Osteocyte (in vitro differentiated cells): ENCODE measurements around the gene RPL5. TPM values are rescaled to one million over a fixed set of nuclear protein-coding genes. Genes with fewer than 3 reads are reported as not detected.

Experiments used
- DNase-seq: peaks from one replicate; pipeline ENCODE4 v3.0.0; 2021; ENCODE audit warnings: mixed read lengths; ENCODE audit not compliant: unreplicated experiment; ENCODE audit errors: extremely low spot score
- H3K27ac Mint-ChIP-seq: one replicate; pipeline ENCODE4 v1.8.0; 2021; ENCODE audit warnings: mild to moderate bottlenecking, mixed read lengths; ENCODE audit not compliant: unreplicated experiment
- H3K27me3 Mint-ChIP-seq: one replicate; pipeline ENCODE4 v1.8.0; 2021; ENCODE audit warnings: mixed read lengths; ENCODE audit not compliant: unreplicated experiment
- H3K36me3 Mint-ChIP-seq: one replicate; pipeline ENCODE4 v1.8.0; 2021; ENCODE audit warnings: mixed read lengths; ENCODE audit not compliant: unreplicated experiment
- H3K4me1 Mint-ChIP-seq: one replicate; pipeline ENCODE4 v1.8.0; 2021; ENCODE audit warnings: mixed read lengths; ENCODE audit not compliant: unreplicated experiment
- H3K4me3 Mint-ChIP-seq: one replicate; pipeline ENCODE4 v1.8.0; 2021; ENCODE audit warnings: mild to moderate bottlenecking, moderate library complexity, mixed read lengths; ENCODE audit not compliant: unreplicated experiment
- H3K9me3 Mint-ChIP-seq: one replicate; pipeline ENCODE4 v1.8.0; 2021; ENCODE audit warnings: mixed read lengths; ENCODE audit not compliant: unreplicated experiment
- CTCF ChIP-seq: fragments of 200-600 bp; sonication (generic); IDR thresholded peaks from 2 replicates; pipeline ENCODE4 v1.5.0; 2021; ENCODE audit warnings: antibody characterized with exemption, mild to moderate bottlenecking, moderate library complexity
- total RNA-seq: library from RNA; stranded (reverse); gene quantifications from 2 replicates; pipeline ENCODE4 v1.2.1, GENCODE V29; 2021

The RPL5 gene
- total RNA-seq, 1 donor from 2014 or later, result 883 TPM

GRCh38 chr1:92820024-92820423, 11.8 kb upstream of the RPL5 start:
- H3K4me3 Mint-ChIP-seq, result no peak overlapping the region
- no peak for TF ChIP-seq CTCF
- no peak for DNase-seq
- H3K36me3 Mint-ChIP-seq, result no peaks in the 10 kb centered on the region
- H3K27ac Mint-ChIP-seq, result no peak overlapping the region
- peaks cover 2% of the 10 kb centered on the region for H3K4me1 Mint-ChIP-seq
- no peaks in the 10 kb centered on the region for H3K9me3 Mint-ChIP-seq
- H3K27me3 Mint-ChIP-seq, result peaks cover 10% of the 10 kb centered on the region

- Mint-ChIP-seq H3K4me1 (peaks cover 2% of the 10 kb centered on the region), H3K4me3 (no peak overlapping the region), H3K27ac (no peak overlapping the region), H3K9me3 (no peaks in the 10 kb centered on the region), H3K36me3 (no peaks in the 10 kb centered on the region), H3K27me3 (peaks cover 10% of the 10 kb centered on the region)
- no peak for TF ChIP-seq CTCF
- DNase-seq, result no peak
These were observed 11.3 kb upstream of the RPL5 start for GRCh38 chr1:92820551-92820950.

- no peak for TF ChIP-seq CTCF
- Mint-ChIP-seq H3K9me3 (no peaks in the 10 kb centered on the region), H3K27me3 (peaks cover 6% of the 10 kb centered on the region), H3K36me3 (no peaks in the 10 kb centered on the region), H3K27ac (no peak overlapping the region), H3K4me3 (no peak overlapping the region), H3K4me1 (peaks cover 2% of the 10 kb centered on the region)
- no peak for DNase-seq
These were observed 9.0 kb upstream of the RPL5 start for GRCh38 chr1:92822879-92823278.

GRCh38 chr1:92826792-92827191, 5.0 kb upstream of the RPL5 start:
- H3K9me3 Mint-ChIP-seq, result no peaks in the 10 kb centered on the region
- no peaks in the 10 kb centered on the region for H3K4me1 Mint-ChIP-seq
- no peaks in the 10 kb centered on the region for H3K27me3 Mint-ChIP-seq
- no peak overlapping the region for H3K4me3 Mint-ChIP-seq
- no peak overlapping the region for H3K27ac Mint-ChIP-seq
- TF ChIP-seq CTCF, result no peak
- H3K36me3 Mint-ChIP-seq, result no peaks in the 10 kb centered on the region
- DNase-seq, result no peak

GRCh38 chr1:92831368-92831761, 475 bp upstream of the RPL5 start:
- peaks cover 23% of the 10 kb centered on the region for H3K36me3 Mint-ChIP-seq

More at GRCh38 chr1:92831368-92831761, 475 bp upstream of the RPL5 start:
- H3K4me1 Mint-ChIP-seq, result peaks cover 36% of the 10 kb centered on the region
- no peak for DNase-seq
- no peak for TF ChIP-seq CTCF
- no peaks in the 10 kb centered on the region for H3K9me3 Mint-ChIP-seq
- H3K27ac Mint-ChIP-seq, result peak overlapping the region; percentile 95
- H3K27me3 Mint-ChIP-seq, result no peaks in the 10 kb centered on the region
- peak overlapping the region; percentile 98 for H3K4me3 Mint-ChIP-seq
